OCI-LY7 (cell line): ENCODE data around the gene RBM28. TPM values are rescaled to one million over a fixed set of nuclear protein-coding genes. Genes with fewer than 3 reads are reported as not detected.

Experiments
- BruUV-seq: library from RNA; stranded (reverse); fragments of 400-500 nt; replicated peaks from 2 replicates; lab custom pipeline; 2021; lab: Mats Ljungman, UMichigan
- CTCF ChIA-PET: fragments of 300-600 bp; sonication (Branson Sonifier 250); formaldehyde crosslinking; loops from one replicate; lab custom pipeline; 2022; ENCODE audit warnings: antibody characterized with exemption; ENCODE audit not compliant: unreplicated experiment; lab: Charles Lee
- POLR2A ChIA-PET: fragments of 300-600 bp; sonication (Branson Sonifier 250); formaldehyde crosslinking; loops from one replicate; lab custom pipeline; 2022; ENCODE audit warnings: antibody characterized with exemption; lab: Charles Lee
- DNase-seq: peaks from one replicate; pipeline ENCODE4 v3.0.0-alpha.2; 2015; ENCODE audit warnings: low spot score
- H2AFZ ChIP-seq: fragments of 200-600 bp; sonication (generic), shearing (Covaris generic); 2 replicates; pipeline ENCODE4 v1.6.1; 2014; ENCODE audit warnings: mild to moderate bottlenecking, antibody characterized with exemption, low read length, moderate library complexity
- H3K27ac ChIP-seq: fragments of 200-600 bp; sonication (generic); 2 replicates; pipeline ENCODE4 v1.5.1; 2014; ENCODE audit warnings: mixed run types, low read depth, mild to moderate bottlenecking, moderate library complexity, low read length, inconsistent platforms; ENCODE audit not compliant: poor library complexity, severe bottlenecking
- H3K36me3 ChIP-seq: fragments of 200-600 bp; sonication (generic); 2 replicates; pipeline ENCODE4 v1.6.1; 2014; ENCODE audit warnings: mild to moderate bottlenecking, antibody characterized with exemption, low read length, moderate library complexity, mixed read lengths; ENCODE audit not compliant: insufficient read depth
- H3K4me1 ChIP-seq: fragments of 200-600 bp; sonication (generic); 2 replicates; pipeline ENCODE4 v1.5.1; 2014; ENCODE audit warnings: mild to moderate bottlenecking, low read length; ENCODE audit not compliant: insufficient read depth, poor library complexity, severe bottlenecking
- H3K4me2 ChIP-seq: fragments of 200-600 bp; sonication (generic); 2 replicates; pipeline ENCODE4 v1.6.1; 2014; ENCODE audit warnings: mild to moderate bottlenecking, low read length
- H3K4me3 ChIP-seq: fragments of 200-600 bp; sonication (generic); 2 replicates; pipeline ENCODE4 v1.5.1; 2014; ENCODE audit warnings: mild to moderate bottlenecking, low read depth, low read length; ENCODE audit not compliant: poor library complexity, severe bottlenecking
- H3K79me2 ChIP-seq: fragments of 200-600 bp; sonication (generic); 2 replicates; pipeline ENCODE4 v1.6.1; 2016; ENCODE audit warnings: low read depth, mild to moderate bottlenecking, low read length, moderate library complexity, mixed read lengths; ENCODE audit not compliant: insufficient read depth
- H3K9me2 ChIP-seq: fragments of 200-600 bp; sonication (generic); 2 replicates; pipeline ENCODE4 v1.6.1; 2016; ENCODE audit warnings: mild to moderate bottlenecking, low read length, mixed read lengths; ENCODE audit not compliant: insufficient read depth
- H3K9me3 ChIP-seq: fragments of 200-600 bp; sonication (generic); 2 replicates; pipeline ENCODE4 v1.6.1; 2014; ENCODE audit warnings: mild to moderate bottlenecking, mixed run types, low read length, mixed read lengths
- H4K20me1 ChIP-seq: fragments of 200-600 bp; sonication (generic); 2 replicates; pipeline ENCODE4 v1.6.1; 2014; ENCODE audit warnings: mild to moderate bottlenecking, antibody characterized with exemption, low read length, moderate library complexity, mixed read lengths; ENCODE audit not compliant: insufficient read depth
- EZH2phosphoT487 ChIP-seq: fragments of 200-600 bp; sonication (generic); IDR thresholded peaks from 2 replicates; pipeline ENCODE4 v1.6.1; 2018; ENCODE audit warnings: low read depth, borderline replicate concordance, mild to moderate bottlenecking, mixed run types, antibody characterized with exemption, low read length, moderate library complexity, mixed read lengths
- intact Hi-C: fragments of 100-400 bp; cut with micrococcal nuclease; formaldehyde crosslinking; loops from one replicate; pipeline ENCODE4 v1.10.0; 2022; ENCODE audit not compliant: unreplicated experiment
- total RNA-seq, 2 experiments: library from RNA; depleted of rRNA in 1 of 2; stranded (reverse); fragments of >200 nt in 1 of 2; shearing (Covaris generic) in 1 of 2; gene quantifications; 2 replicates each; pipeline ENCODE4 v1.2.3, GENCODE V29; 2014 to 2022
- TF ChIP-seq, protein P1 (sequence below): fragments of 200-600 bp; sonication (generic); conservative IDR thresholded peaks from 2 replicates; pipeline ENCODE4 v1.5.1; 2014; ENCODE audit warnings: mild to moderate bottlenecking, antibody characterized with exemption, low read length, moderate library complexity, mixed read lengths

Gene RBM28
- total RNA-seq, 2 experiments from 2014 or later = 35.6 to 70.0 TPM

DNA sequence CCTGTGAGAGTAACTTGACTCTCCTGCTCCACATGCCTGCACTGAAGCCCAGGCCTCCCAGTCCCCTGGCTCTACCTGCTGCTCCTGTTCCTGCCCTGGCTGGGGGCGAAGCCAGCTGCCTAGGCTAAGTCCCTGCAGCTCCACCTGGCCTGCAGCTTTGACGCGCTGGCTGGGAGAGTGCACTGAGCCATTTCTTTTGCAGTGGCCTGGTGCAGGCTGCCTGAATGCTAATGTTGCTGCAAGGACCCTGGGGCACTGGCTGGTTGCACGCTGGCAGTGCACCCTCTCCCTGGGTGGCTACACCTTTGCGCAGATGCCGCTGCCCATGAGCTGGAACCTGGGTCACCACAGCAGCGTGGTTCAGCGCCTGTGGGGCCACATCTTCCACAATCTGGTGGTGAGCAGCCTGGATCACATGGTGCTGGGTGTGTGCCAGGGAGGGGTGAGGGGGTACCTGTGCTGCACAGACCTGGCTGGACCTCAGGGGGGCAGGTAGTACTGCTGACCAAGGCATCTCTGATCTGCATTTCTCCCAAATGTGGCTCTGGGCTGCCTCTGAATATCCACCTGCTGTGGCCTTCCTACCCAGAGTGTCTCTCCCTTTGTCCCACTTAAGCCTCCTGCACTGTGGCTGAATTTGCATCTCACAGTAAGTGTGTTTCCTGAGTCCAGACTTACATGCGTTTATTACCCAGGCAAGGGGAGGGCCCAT lies 46.1 kb upstream of the RBM28 start:
- Histone ChIP-seq H3K4me1 (no peaks in the 10 kb centered on the region), H3K36me3 (0 out of 2 replicates have a peak, but pooled peaks cover 11% of the 10 kb centered on the region), H3K27ac (no peak overlapping the region), H3K9me2 (no peaks in the 10 kb centered on the region), H3K9me3 (no peaks in the 10 kb centered on the region), H3K79me2 (no peaks in the 10 kb centered on the region), H3K4me3 (no peak overlapping the region), H2AFZ (no peak overlapping the region), H4K20me1 (no peaks in the 10 kb centered on the region), H3K4me2 (no peak overlapping the region)
- TF ChIP-seq, protein P1, sequence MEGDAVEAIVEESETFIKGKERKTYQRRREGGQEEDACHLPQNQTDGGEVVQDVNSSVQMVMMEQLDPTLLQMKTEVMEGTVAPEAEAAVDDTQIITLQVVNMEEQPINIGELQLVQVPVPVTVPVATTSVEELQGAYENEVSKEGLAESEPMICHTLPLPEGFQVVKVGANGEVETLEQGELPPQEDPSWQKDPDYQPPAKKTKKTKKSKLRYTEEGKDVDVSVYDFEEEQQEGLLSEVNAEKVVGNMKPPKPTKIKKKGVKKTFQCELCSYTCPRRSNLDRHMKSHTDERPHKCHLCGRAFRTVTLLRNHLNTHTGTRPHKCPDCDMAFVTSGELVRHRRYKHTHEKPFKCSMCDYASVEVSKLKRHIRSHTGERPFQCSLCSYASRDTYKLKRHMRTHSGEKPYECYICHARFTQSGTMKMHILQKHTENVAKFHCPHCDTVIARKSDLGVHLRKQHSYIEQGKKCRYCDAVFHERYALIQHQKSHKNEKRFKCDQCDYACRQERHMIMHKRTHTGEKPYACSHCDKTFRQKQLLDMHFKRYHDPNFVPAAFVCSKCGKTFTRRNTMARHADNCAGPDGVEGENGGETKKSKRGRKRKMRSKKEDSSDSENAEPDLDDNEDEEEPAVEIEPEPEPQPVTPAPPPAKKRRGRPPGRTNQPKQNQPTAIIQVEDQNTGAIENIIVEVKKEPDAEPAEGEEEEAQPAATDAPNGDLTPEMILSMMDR = no peak
- TF ChIP-seq EZH2phosphoT487 = no peak
- no TSS peak for BruUV-seq
- POLR2A ChIA-PET = no interaction called here
- CTCF ChIA-PET = interaction anchor here (1.1 kb wide), 1 partner anchor 43 kb away, joined by 4 read pairs; no protein-coding TSS in a partner anchor
- intact Hi-C loops = no loop called here
- no peak for DNase-seq

DNA sequence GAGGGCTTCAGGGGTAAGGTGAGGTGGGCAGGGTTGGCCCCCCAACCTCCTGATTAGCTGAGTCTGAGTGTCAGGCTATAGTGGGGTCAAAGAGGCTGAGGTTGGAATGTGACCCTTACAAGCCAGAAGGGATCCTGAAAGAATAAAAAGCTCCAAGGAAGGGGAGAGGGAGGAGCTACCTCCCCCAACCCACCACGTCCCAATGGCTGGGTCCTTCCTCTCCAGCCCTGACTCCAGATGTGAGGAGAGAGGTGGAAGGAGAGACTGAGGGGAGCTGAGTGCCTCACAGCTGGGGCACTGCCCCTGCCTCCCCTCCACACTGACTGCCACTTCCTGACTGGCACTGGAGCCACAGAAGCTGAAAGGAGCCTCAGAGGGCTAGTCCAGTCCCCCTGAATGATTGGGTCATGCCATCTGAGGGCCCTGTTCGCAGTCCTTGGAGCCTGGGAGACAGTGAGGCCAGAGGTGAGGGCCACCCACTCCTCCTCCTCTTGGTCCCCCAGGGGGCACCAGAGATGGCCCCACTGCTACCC lies 45.4 kb upstream of the RBM28 start:
- intact Hi-C loops = no loop called here
- no peak overlapping the region for H3K4me3 ChIP-seq
- no TSS peak for BruUV-seq
- no peak overlapping the region for H2AFZ ChIP-seq
- TF ChIP-seq, protein P1 = no peak
- TF ChIP-seq EZH2phosphoT487 = no peak
- POLR2A ChIA-PET = no interaction called here
- 0 out of 2 replicates have a peak, but pooled peaks cover 5% of the 10 kb centered on the region for H3K36me3 ChIP-seq
- no peaks in the 10 kb centered on the region for H3K9me3 ChIP-seq
- no peaks in the 10 kb centered on the region for H4K20me1 ChIP-seq
- no peaks in the 10 kb centered on the region for H3K9me2 ChIP-seq
- H3K79me2 ChIP-seq = no peaks in the 10 kb centered on the region
- H3K4me2 ChIP-seq = no peak overlapping the region
- CTCF ChIA-PET = interaction anchor here (1.1 kb wide), 1 partner anchor 42 kb away, joined by 4 read pairs; no protein-coding TSS in a partner anchor
- no peaks in the 10 kb centered on the region for H3K4me1 ChIP-seq
- H3K27ac ChIP-seq = no peak overlapping the region
- DNase-seq = no peak

DNA sequence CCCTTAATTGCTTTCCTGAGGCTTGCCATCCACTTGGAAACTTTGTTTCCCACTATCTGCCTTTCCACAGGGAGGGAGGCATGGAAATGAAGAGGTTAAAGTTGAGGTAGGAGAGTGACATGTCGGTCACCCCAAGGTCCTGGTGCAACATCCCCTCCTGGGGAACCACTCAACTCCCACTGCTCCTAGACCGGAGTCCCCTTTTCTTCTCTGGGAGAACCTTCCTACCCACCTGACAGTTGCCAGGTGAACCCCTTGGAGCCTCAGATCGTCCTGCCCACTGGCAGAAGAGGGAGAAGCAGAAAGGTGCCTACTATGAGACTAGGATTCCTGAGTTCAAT lies 44.4 kb upstream of the RBM28 start:
- no peak overlapping the region for H3K4me3 ChIP-seq
- no TSS peak for BruUV-seq
- no peaks in the 10 kb centered on the region for H4K20me1 ChIP-seq
- no peaks in the 10 kb centered on the region for H3K4me1 ChIP-seq
- H3K9me2 ChIP-seq = no peaks in the 10 kb centered on the region
- H3K4me2 ChIP-seq = no peak overlapping the region
- H2AFZ ChIP-seq = no peak overlapping the region
- no peaks in the 10 kb centered on the region for H3K36me3 ChIP-seq
- intact Hi-C loops = no loop called here
- H3K79me2 ChIP-seq = no peaks in the 10 kb centered on the region
- TF ChIP-seq EZH2phosphoT487 = no peak
- TF ChIP-seq, protein P1 = no peak
- H3K27ac ChIP-seq = no peak overlapping the region
- H3K9me3 ChIP-seq = no peaks in the 10 kb centered on the region
- ChIA-PET POLR2A (no interaction called here), CTCF (interaction anchor here (0.9 to 2.8 kb wide), 3 partner anchors 11 to 44 kb away, joined by 3 to 18 read pairs (median 8); no protein-coding TSS in a partner anchor)
- no peak for DNase-seq
